Aorta (tissue), 5 donors: Measurements from ENCODE around the gene RRP1B. TPM values are rescaled to one million over a fixed set of nuclear protein-coding genes. Genes with fewer than 3 reads are reported as not detected.
"Not testable (repeated sequence)": the region's sequence is repeated elsewhere in the genome, so short reads cannot be mapped to it uniquely, and the experiment has no call there.

ENCODE experiments used
- ATAC-seq: fragments of 200-7000 bp; cut with Tn5 transposase; one replicate; pipeline ENCODE4 v1.9.1; 2022; ENCODE audit warnings: moderate library complexity; ENCODE audit not compliant: low FRiP score
- DNase-seq, 2 donors: peaks; one replicate each; pipeline ENCODE4 v3.0.0-alpha.2; 2020
- H3K27ac ChIP-seq, 2 donors: one replicate each; pipeline ENCODE4 v1.5.1; 2013; ENCODE audit warnings: low read length in 2 of 2, mild to moderate bottlenecking in 2 of 2, moderate library complexity in 2 of 2, control low read depth in 1 of 2, inconsistent platforms in 1 of 2, low read depth in 1 of 2
- H3K27me3 ChIP-seq, 2 donors: one replicate each; pipeline ENCODE4 v1.6.1; 2013; ENCODE audit warnings: control low read depth in 1 of 2, low read length in 1 of 2, mild to moderate bottlenecking in 1 of 2, moderate library complexity in 1 of 2; ENCODE audit not compliant: insufficient read depth in 2 of 2, control insufficient read depth in 1 of 2
- H3K36me3 ChIP-seq, 2 donors: one replicate each; pipeline ENCODE4 v1.6.1; 2013; ENCODE audit warnings: control low read depth in 1 of 2, low read length in 1 of 2, mild to moderate bottlenecking in 1 of 2; ENCODE audit not compliant: insufficient read depth in 2 of 2, control insufficient read depth in 1 of 2
- H3K4me1 ChIP-seq, 2 donors: one replicate each; pipeline ENCODE4 v1.6.1; 2013; ENCODE audit warnings: low read length in 2 of 2, control low read depth in 1 of 2, mild to moderate bottlenecking in 1 of 2, moderate library complexity in 1 of 2; ENCODE audit not compliant: insufficient read depth in 2 of 2, control insufficient read depth in 1 of 2
- H3K4me3 ChIP-seq, 2 donors: one replicate each; pipeline ENCODE4 v1.5.1; 2013; ENCODE audit warnings: low read length in 2 of 2, control low read depth in 1 of 2, mild to moderate bottlenecking in 1 of 2
- H3K9me3 ChIP-seq: one replicate; pipeline ENCODE4 v1.6.1; 2013; ENCODE audit warnings: mild to moderate bottlenecking, low read length; ENCODE audit not compliant: control insufficient read depth
- WGBS, 2 donors: extraction: QIAGEN DNeasy Blood & Tissue Kit; methylation state at CpG; one replicate each; pipeline ENCODE4 v1.1.7; 2013; 5-methylcytosine and 5-hydroxymethylcytosine counted together
- intact Hi-C, 2 donors: fragments of 100-400 bp; cut with DNase I; formaldehyde crosslinking; loops; one replicate each; pipeline versions ENCODE4 v1.14.2 to v1.15.0; 2022
- long read RNA-seq, 2 donors: library from polyadenylated mRNA; unstranded; transcript quantifications; one replicate each; pipeline ENCODE4 v2.0.0, GENCODE V29; 2020 to 2021
- polyA plus RNA-seq, 2 donors: library from polyadenylated mRNA; stranded (reverse); fragments of 200-250 nt; gene quantifications; one replicate each; pipeline ENCODE4 v1.2.3, GENCODE V29; 2013
- total RNA-seq, 2 donors: library from RNA; stranded (reverse); fragmentation: NEBNext Ultra II Directional; extraction: Animal tissue kit (Norgen Biotek cat#: 25700); gene quantifications; one replicate each; pipeline ENCODE4 v1.2.1, GENCODE V29; 2021
- donor health status: healthy with polysubstance abuse.
- donor health status: Bipolar disorder and iron deficiency.
- donor health status: DM: no; HTN: no; CAD: no.
- donor health status: DM: no; HTN: no; CAD: no.
- donor health status: DM: yes; HTN: yes; CAD: no.

RRP1B gene
- total RNA-seq = 10 to 100 TPM; 15.9 to 16.4 TPM
- polyA plus RNA-seq = 1 to 10 TPM; 4.9 to 5.9 TPM
- long read RNA-seq, donor 1, partial matches to known transcripts = 20 of 26 reads
- long read RNA-seq, donor 1, other reads (novel, unspliced or antisense) = 6 of 26 reads
- long read RNA-seq, donor 2, partial matches to known transcripts = 8 of 11 reads
- long read RNA-seq, donor 2, other reads (novel, unspliced or antisense) = 3 of 11 reads

GRCh38 chr21:43659136-43660000 is at the start of gene RRP1B, which contains the start of gene HSF2BP:
TSS of gene RRP1B (plus strand) at chr21:43659560. CDS start at chr21:43659665, 105 bp downstream.
TSS of gene HSF2BP (minus strand) at chr21:43659488. CDS start at chr21:43658096, 1,392 bp downstream.
- WGBS, 2 donors = 6% methylated on average over 74 to 92 of the region's 92 CpGs
- H3K4me1 ChIP-seq = no peaks in the 10 kb centered on the region
- DNase-seq = peak; percentile 86 to 93
- no peaks in the 10 kb centered on the region for H3K27me3 ChIP-seq
- ATAC-seq = peak; percentile 95
- H3K4me3 ChIP-seq = peak within 1 kb of the TSS; percentile 79 to 88
- intact Hi-C loops = loop anchor here (2.0 to 10.0 kb wide), 2 partner anchors 59 to 745 kb away; partner anchors contain the start of gene PDXK (in 1 of the 2)
- no peaks in the 10 kb centered on the region for H3K9me3 ChIP-seq
- H3K36me3 ChIP-seq = no peaks in the 10 kb centered on the region
- peak within 1 kb of the TSS; percentile 62 to 64 for H3K27ac ChIP-seq

- 34 to 41% methylated on average over 8 of the region's 8 CpGs for WGBS, 2 donors
- Histone ChIP-seq H3K27me3 (no peaks in the 10 kb centered on the region), H3K36me3 (no peaks in the 10 kb centered on the region), H3K4me1 (no peaks in the 10 kb centered on the region), H3K27ac (no peak overlapping the region), H3K4me3 (no peak overlapping the region), H3K9me3 (no peaks in the 10 kb centered on the region)
- intact Hi-C loops = no loop called here
- DNase-seq (peak; percentile 67 to 88), ATAC-seq (peak; percentile 73)
Measured at GRCh38 chr21:43611598-43612369, 47.6 kb upstream of the RRP1B start.

- Histone ChIP-seq H3K27ac (no peak overlapping the region), H3K4me1 (no peaks in the 10 kb centered on the region), H3K27me3 (no peaks in the 10 kb centered on the region), H3K9me3 (no peaks in the 10 kb centered on the region), H3K4me3 (no peak overlapping the region), H3K36me3 (no peaks in the 10 kb centered on the region)
- intact Hi-C loops = no loop called here
- DNase-seq (no peak), ATAC-seq (no peak)
- WGBS, 2 donors = 92 to 93% methylated on average over 8 of the region's 8 CpGs
Measured at GRCh38 chr21:43613755-43614638, 45.4 kb upstream of the RRP1B start.

GRCh38 chr21:43614839-43615238 is 44.5 kb upstream of the RRP1B start:
- DNase-seq = no peak
- Histone ChIP-seq H3K9me3 (peaks cover 4% of the 10 kb centered on the region), H3K4me3 (no peak overlapping the region), H3K27ac (no peak overlapping the region), H3K27me3 (no peaks in the 10 kb centered on the region), H3K36me3 (no peaks in the 10 kb centered on the region), H3K4me1 (no peaks in the 10 kb centered on the region)
- ATAC-seq = no peak
- intact Hi-C loops = no loop called here
- WGBS, 2 donors = 89 to 91% methylated on average over 5 of the region's 5 CpGs

GRCh38 chr21:43616861-43617260 is 42.5 kb upstream of the RRP1B start:
- H3K36me3 ChIP-seq, H3K4me1 ChIP-seq, DNase-seq, H3K27me3 ChIP-seq, intact Hi-C loops, H3K27ac ChIP-seq, H3K9me3 ChIP-seq, H3K4me3 ChIP-seq, ATAC-seq: not testable (repeated sequence)
- WGBS, 2 donors = 79 to 81% methylated on average over 3 of the region's 3 CpGs

- Histone ChIP-seq H3K27ac (no peak overlapping the region), H3K9me3 (peaks cover 7% of the 10 kb centered on the region), H3K27me3 (no peaks in the 10 kb centered on the region), H3K4me1 (no peaks in the 10 kb centered on the region), H3K4me3 (no peak overlapping the region), H3K36me3 (no peaks in the 10 kb centered on the region)
- ATAC-seq (no peak), DNase-seq (no peak)
- intact Hi-C loops = no loop called here
- 93 to 97% methylated on average over 4 of the region's 4 CpGs for WGBS, 2 donors
Measured at GRCh38 chr21:43618940-43619339, 40.4 kb upstream of the RRP1B start.

GRCh38 chr21:43619344-43619743 is 40.0 kb upstream of the RRP1B start:
- intact Hi-C loops = no loop called here
- no peak for ATAC-seq
- H3K27me3 ChIP-seq = no peaks in the 10 kb centered on the region
- 91 to 92% methylated on average over 4 of the region's 4 CpGs for WGBS, 2 donors
- no peaks in the 10 kb centered on the region for H3K36me3 ChIP-seq
- no peak overlapping the region for H3K4me3 ChIP-seq
- DNase-seq = no peak
- no peaks in the 10 kb centered on the region for H3K4me1 ChIP-seq
- H3K27ac ChIP-seq = no peak overlapping the region
- peaks cover 7% of the 10 kb centered on the region for H3K9me3 ChIP-seq

- intact Hi-C loops = no loop called here
- ATAC-seq (no peak), DNase-seq (no peak)
- H3K4me3 ChIP-seq = no peak overlapping the region
- H3K9me3 ChIP-seq = peaks cover 7% of the 10 kb centered on the region
- no peak overlapping the region for H3K27ac ChIP-seq
- 86 to 92% methylated on average over 4 of the region's 4 CpGs for WGBS, 2 donors
- no peaks in the 10 kb centered on the region for H3K27me3 ChIP-seq
- no peaks in the 10 kb centered on the region for H3K4me1 ChIP-seq
- no peaks in the 10 kb centered on the region for H3K36me3 ChIP-seq
Measured at GRCh38 chr21:43619856-43620255, 39.5 kb upstream of the RRP1B start.
